Liver (tissue), 9 donors: Measurements from ENCODE around the gene MAB21L2. TPM values are rescaled to one million over a fixed set of nuclear protein-coding genes. Genes with fewer than 3 reads are reported as not detected.

ENCODE experiments used
- DNase-seq: peaks from one replicate; pipeline ENCODE4 v3.0.0-alpha.2; 2017; ENCODE audit warnings: low spot score
- H3K27ac ChIP-seq, 2 donors: one replicate each; pipeline ENCODE4 v1.7.0; 2013; ENCODE audit warnings: inconsistent platforms in 2 of 2, low read length in 2 of 2, control low read depth in 1 of 2, low read depth in 1 of 2, mild to moderate bottlenecking in 1 of 2
- H3K27me3 ChIP-seq, 4 donors: one replicate each; pipeline versions ENCODE4 v1.6.1 to v1.7.0; 2013; ENCODE audit warnings: low read length in 3 of 4, inconsistent platforms in 1 of 4, mild to moderate bottlenecking in 1 of 4, moderate library complexity in 1 of 4; ENCODE audit not compliant: control insufficient read depth in 4 of 4, insufficient read depth in 4 of 4
- H3K36me3 ChIP-seq, 4 donors: one replicate each; pipeline versions ENCODE4 v1.6.1 to v1.7.0; 2013; ENCODE audit warnings: low read length in 3 of 4, mild to moderate bottlenecking in 3 of 4, low read depth in 1 of 4, moderate library complexity in 1 of 4; ENCODE audit not compliant: control insufficient read depth in 4 of 4, insufficient read depth in 3 of 4
- H3K4me1 ChIP-seq, 4 donors: one replicate each; pipeline versions ENCODE4 v1.6.1 to v1.7.0; 2013; ENCODE audit warnings: low read length in 3 of 4, mild to moderate bottlenecking in 3 of 4, moderate library complexity in 1 of 4; ENCODE audit not compliant: control insufficient read depth in 4 of 4, insufficient read depth in 4 of 4
- H3K4me3 ChIP-seq, 3 donors: one replicate each; pipeline versions ENCODE4 v1.6.1 to v1.7.0; 2013; ENCODE audit warnings: low read length in 3 of 3, control low read depth in 1 of 3, low read depth in 1 of 3, mild to moderate bottlenecking in 1 of 3
- H3K9ac ChIP-seq, 2 donors: one replicate each; pipeline ENCODE4 v1.7.0; 2013; ENCODE audit warnings: low read length in 2 of 2, mild to moderate bottlenecking in 2 of 2, moderate library complexity in 2 of 2, control low read depth in 1 of 2, low read depth in 1 of 2
- H3K9me3 ChIP-seq, 4 donors: one replicate each; pipeline versions ENCODE4 v1.6.1 to v1.7.0; 2013; ENCODE audit warnings: low read length in 3 of 4; ENCODE audit not compliant: control insufficient read depth in 4 of 4
- EGR1 ChIP-seq, 2 donors: IDR thresholded peaks; 2 replicates each; pipeline ENCODE4 v1.6.1; 2016 to 2018; ENCODE audit warnings: antibody characterized with exemption in 2 of 2, low read depth in 2 of 2
- FOXA2 ChIP-seq: IDR thresholded peaks from 2 replicates; pipeline ENCODE4 v1.6.1; 2016; ENCODE audit warnings: antibody characterized with exemption
- GABPA ChIP-seq, 2 donors: IDR thresholded peaks in 1 of 2; conservative IDR thresholded peaks in 1 of 2; 2 replicates each; pipeline ENCODE4 v1.6.1; 2016; ENCODE audit warnings: antibody characterized with exemption in 2 of 2, mild to moderate bottlenecking in 1 of 2, moderate library complexity in 1 of 2
- HNF4A ChIP-seq, 2 donors: conservative IDR thresholded peaks; 2 replicates each; pipeline ENCODE4 v1.6.1; 2016; ENCODE audit warnings: antibody characterized with exemption in 2 of 2, mild to moderate bottlenecking in 2 of 2
- HNF4G ChIP-seq: IDR thresholded peaks from 2 replicates; pipeline ENCODE4 v1.6.1; 2016; ENCODE audit warnings: antibody characterized with exemption
- JUND ChIP-seq, 2 donors: IDR thresholded peaks; 2 replicates each; pipeline ENCODE4 v1.6.1; 2016; ENCODE audit warnings: antibody characterized with exemption in 2 of 2
- NR2F2 ChIP-seq: IDR thresholded peaks from 2 replicates; pipeline ENCODE4 v1.6.1; 2016; ENCODE audit warnings: antibody characterized with exemption
- RAD21 ChIP-seq, 2 donors: IDR thresholded peaks; 2 replicates each; pipeline ENCODE4 v1.6.1; 2016; ENCODE audit warnings: antibody characterized with exemption in 2 of 2, mild to moderate bottlenecking in 2 of 2
- RXRA ChIP-seq, 2 donors: IDR thresholded peaks; 2 replicates each; pipeline ENCODE4 v1.6.1; 2017 to 2018; ENCODE audit warnings: antibody characterized with exemption in 2 of 2, mild to moderate bottlenecking in 1 of 2
- SP1 ChIP-seq: IDR thresholded peaks from 2 replicates; pipeline ENCODE4 v1.6.1; 2018; ENCODE audit warnings: antibody characterized with exemption, mild to moderate bottlenecking
- TAF1 ChIP-seq: conservative IDR thresholded peaks from 2 replicates; pipeline ENCODE4 v1.6.1; 2016; ENCODE audit warnings: antibody characterized with exemption, mild to moderate bottlenecking
- YY1 ChIP-seq: IDR thresholded peaks from 2 replicates; pipeline ENCODE4 v1.6.1; 2016; ENCODE audit warnings: antibody characterized with exemption, mild to moderate bottlenecking
- WGBS: extraction: QIAGEN DNeasy Blood & Tissue Kit; methylation state at CpG from one replicate; pipeline ENCODE4 v1.1.7; 2013; 5-methylcytosine and 5-hydroxymethylcytosine counted together
- polyA plus RNA-seq, 2 donors: library from polyadenylated mRNA; stranded (reverse) in 1 of 2; unstranded in 1 of 2; fragments of 200-250 nt in 1 of 2; fragments of >200 nt in 1 of 2; fragmentation: Nextera tagmentation in 1 of 2; extraction: Ambion mirVana in 1 of 2; gene quantifications; one replicate each; pipeline versions ENCODE4 v1.2.1 to v1.2.3, GENCODE V29; 2013 to 2015
- total RNA-seq, 2 donors: library from RNA; depleted of rRNA; stranded (reverse); fragments of >200 nt; gene quantifications; one replicate each; pipeline ENCODE4 v1.2.3, GENCODE V29; 2014
- TF ChIP-seq, protein P1 (sequence below): IDR thresholded peaks from 2 replicates; pipeline ENCODE4 v1.6.1; 2016; ENCODE audit warnings: antibody characterized with exemption, mild to moderate bottlenecking
- TF ChIP-seq, protein P2 (sequence below): IDR thresholded peaks from 2 replicates; pipeline ENCODE4 v1.6.1; 2016; ENCODE audit warnings: antibody characterized with exemption
- TF ChIP-seq, protein P3 (sequence below): IDR thresholded peaks from 2 replicates; pipeline ENCODE4 v1.6.1; 2016; ENCODE audit warnings: antibody characterized with exemption
- TF ChIP-seq, protein P4 (sequence below): IDR thresholded peaks from 2 replicates; pipeline ENCODE4 v1.6.1; 2016; ENCODE audit warnings: antibody characterized with exemption
- TF ChIP-seq, protein P5 (sequence below): fragments of 150-350 bp; IDR thresholded peaks from 2 replicates; pipeline ENCODE4 v1.5.1; 2017; ENCODE audit warnings: improper control_type of control experiment, low read depth, low read length; ENCODE audit not compliant: missing input control
- donor health status: healthy.
- donor health status: healthy.
- donor health status: healthy.
- donor health status: healthy.
- donor health status: healthy.

The MAB21L2 gene
- total and polyA plus RNA-seq, 4 donors: 0.30 to 1.5 (median 0.66) TPM

DNA sequence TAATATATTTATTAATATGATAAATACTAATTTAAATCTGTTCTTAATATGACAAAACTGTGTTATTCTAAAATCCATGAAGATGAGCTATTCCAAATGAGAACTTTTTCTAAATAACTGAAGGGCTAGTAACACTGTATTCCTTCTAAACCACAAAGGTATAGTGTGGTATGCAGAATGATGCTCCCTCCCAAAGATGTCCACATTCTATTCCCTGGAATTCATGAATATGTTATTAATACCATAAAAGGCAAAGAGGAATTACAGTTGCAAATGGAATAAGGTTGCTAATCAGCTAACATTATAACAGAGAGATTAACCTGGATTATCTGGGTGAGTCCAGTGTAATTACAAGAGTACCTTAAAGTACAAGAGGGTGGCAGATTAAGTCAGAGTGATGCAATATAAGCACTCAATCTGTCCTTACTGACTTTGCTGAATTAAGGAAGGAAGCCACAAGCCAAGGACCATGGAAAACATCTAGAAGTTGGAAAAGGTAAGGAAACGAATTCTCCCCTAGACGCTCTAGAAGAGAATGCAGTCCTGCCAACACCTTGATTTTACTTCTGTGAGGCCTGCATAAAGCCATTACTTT lies 20.7 kb upstream of the MAB21L2 start:
- Histone ChIP-seq H3K27me3 (no peaks in the 10 kb centered on the region), H3K9me3 (no peaks in the 10 kb centered on the region), H3K27ac (no peak overlapping the region), H3K9ac (no peak overlapping the region), H3K36me3 (no peaks in the 10 kb centered on the region), H3K4me3 (no peak overlapping the region), H3K4me1 (no peaks in the 10 kb centered on the region)
- TF ChIP-seq, protein P1, sequence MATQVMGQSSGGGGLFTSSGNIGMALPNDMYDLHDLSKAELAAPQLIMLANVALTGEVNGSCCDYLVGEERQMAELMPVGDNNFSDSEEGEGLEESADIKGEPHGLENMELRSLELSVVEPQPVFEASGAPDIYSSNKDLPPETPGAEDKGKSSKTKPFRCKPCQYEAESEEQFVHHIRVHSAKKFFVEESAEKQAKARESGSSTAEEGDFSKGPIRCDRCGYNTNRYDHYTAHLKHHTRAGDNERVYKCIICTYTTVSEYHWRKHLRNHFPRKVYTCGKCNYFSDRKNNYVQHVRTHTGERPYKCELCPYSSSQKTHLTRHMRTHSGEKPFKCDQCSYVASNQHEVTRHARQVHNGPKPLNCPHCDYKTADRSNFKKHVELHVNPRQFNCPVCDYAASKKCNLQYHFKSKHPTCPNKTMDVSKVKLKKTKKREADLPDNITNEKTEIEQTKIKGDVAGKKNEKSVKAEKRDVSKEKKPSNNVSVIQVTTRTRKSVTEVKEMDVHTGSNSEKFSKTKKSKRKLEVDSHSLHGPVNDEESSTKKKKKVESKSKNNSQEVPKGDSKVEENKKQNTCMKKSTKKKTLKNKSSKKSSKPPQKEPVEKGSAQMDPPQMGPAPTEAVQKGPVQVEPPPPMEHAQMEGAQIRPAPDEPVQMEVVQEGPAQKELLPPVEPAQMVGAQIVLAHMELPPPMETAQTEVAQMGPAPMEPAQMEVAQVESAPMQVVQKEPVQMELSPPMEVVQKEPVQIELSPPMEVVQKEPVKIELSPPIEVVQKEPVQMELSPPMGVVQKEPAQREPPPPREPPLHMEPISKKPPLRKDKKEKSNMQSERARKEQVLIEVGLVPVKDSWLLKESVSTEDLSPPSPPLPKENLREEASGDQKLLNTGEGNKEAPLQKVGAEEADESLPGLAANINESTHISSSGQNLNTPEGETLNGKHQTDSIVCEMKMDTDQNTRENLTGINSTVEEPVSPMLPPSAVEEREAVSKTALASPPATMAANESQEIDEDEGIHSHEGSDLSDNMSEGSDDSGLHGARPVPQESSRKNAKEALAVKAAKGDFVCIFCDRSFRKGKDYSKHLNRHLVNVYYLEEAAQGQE: no peak
- TF ChIP-seq GABPA (IDR thresholded peaks at IDR 0.05 in 1 of 2, conservative IDR thresholded peaks at IDR 0.05 in 1 of 2): no peak
- DNase-seq: no peak
- WGBS: 98% methylated on average over 2 of the region's 2 CpGs

DNA sequence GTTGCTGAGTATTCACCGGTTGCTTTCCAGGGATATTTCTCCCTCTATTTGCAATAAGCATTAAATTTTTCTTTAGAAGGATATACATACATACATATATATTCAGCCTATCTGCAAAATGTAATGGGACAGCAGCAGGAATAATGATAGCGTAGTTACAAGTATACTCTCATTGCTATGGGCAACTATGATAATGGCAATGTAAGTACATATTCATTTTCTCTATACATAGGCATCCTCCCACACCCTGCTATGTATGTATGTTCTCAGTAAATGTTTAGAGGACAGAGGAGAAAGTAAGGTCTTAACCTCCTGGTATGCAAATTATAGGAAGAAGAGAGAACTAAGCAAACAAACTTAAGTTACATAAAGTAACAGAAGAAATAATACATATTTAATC lies 19.7 kb upstream of the MAB21L2 start:
- TF ChIP-seq, protein P2, sequence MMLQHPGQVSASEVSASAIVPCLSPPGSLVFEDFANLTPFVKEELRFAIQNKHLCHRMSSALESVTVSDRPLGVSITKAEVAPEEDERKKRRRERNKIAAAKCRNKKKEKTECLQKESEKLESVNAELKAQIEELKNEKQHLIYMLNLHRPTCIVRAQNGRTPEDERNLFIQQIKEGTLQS: no peak
- TF ChIP-seq, protein P3, sequence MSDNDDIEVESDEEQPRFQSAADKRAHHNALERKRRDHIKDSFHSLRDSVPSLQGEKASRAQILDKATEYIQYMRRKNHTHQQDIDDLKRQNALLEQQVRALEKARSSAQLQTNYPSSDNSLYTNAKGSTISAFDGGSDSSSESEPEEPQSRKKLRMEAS: no peak
- TF ChIP-seq JUND (IDR thresholded peaks at IDR 0.05): no peak
- TF ChIP-seq HNF4A (conservative IDR thresholded peaks at IDR 0.05): no peak
- no peak for TF ChIP-seq RXRA (IDR thresholded peaks at IDR 0.05)
- H3K9me3 ChIP-seq: no peaks in the 10 kb centered on the region
- no peaks in the 10 kb centered on the region for H3K27me3 ChIP-seq
- H3K4me3 ChIP-seq: no peak overlapping the region
- no peak overlapping the region for H3K9ac ChIP-seq
- DNase-seq: no peak
- H3K4me1 ChIP-seq: no peaks in the 10 kb centered on the region
- no peak overlapping the region for H3K27ac ChIP-seq
- H3K36me3 ChIP-seq: no peaks in the 10 kb centered on the region
- 97% methylated on average over 2 of the region's 2 CpGs for WGBS

DNA sequence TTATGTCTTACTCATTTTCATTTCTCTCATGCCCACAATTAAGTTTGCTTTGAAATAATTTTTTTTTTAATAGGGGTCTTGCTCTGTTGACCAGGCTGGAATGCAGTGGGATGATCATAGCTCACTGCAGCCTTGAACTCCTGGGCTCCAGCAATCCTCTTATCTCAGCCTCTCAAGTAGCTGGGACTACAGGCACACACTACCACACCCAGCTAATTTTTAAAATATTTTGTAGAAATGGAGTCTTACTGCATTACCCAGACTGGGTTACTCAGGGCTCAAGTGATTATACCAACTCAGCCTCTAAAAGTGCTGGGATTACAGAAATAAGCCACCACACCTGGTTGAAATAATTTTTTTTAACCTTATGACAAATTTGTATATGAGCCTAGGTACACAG lies 19.2 kb upstream of the MAB21L2 start:
- H3K36me3 ChIP-seq: no peaks in the 10 kb centered on the region
- no peaks in the 10 kb centered on the region for H3K27me3 ChIP-seq
- no peaks in the 10 kb centered on the region for H3K9me3 ChIP-seq
- DNase-seq: no peak
- H3K4me1 ChIP-seq: no peaks in the 10 kb centered on the region
- no peak overlapping the region for H3K27ac ChIP-seq
- H3K4me3 ChIP-seq: no peak overlapping the region
- H3K9ac ChIP-seq: no peak overlapping the region
- TF ChIP-seq, protein P2: no peak
- TF ChIP-seq JUND (IDR thresholded peaks at IDR 0.05) (no peak), SP1 (no peak), HNF4G (no peak), FOXA2 (no peak), RAD21 (IDR thresholded peaks at IDR 0.05) (no peak), GABPA (IDR thresholded peaks at IDR 0.05 in 1 of 2, conservative IDR thresholded peaks at IDR 0.05 in 1 of 2) (no peak), HNF4A (conservative IDR thresholded peaks at IDR 0.05) (no peak), TAF1 (no peak), NR2F2 (no peak), EGR1 (IDR thresholded peaks at IDR 0.05; ENCODE audit: low read depth in 2 of 2) (no peak), YY1 (no peak)
- TF ChIP-seq, protein P4, sequence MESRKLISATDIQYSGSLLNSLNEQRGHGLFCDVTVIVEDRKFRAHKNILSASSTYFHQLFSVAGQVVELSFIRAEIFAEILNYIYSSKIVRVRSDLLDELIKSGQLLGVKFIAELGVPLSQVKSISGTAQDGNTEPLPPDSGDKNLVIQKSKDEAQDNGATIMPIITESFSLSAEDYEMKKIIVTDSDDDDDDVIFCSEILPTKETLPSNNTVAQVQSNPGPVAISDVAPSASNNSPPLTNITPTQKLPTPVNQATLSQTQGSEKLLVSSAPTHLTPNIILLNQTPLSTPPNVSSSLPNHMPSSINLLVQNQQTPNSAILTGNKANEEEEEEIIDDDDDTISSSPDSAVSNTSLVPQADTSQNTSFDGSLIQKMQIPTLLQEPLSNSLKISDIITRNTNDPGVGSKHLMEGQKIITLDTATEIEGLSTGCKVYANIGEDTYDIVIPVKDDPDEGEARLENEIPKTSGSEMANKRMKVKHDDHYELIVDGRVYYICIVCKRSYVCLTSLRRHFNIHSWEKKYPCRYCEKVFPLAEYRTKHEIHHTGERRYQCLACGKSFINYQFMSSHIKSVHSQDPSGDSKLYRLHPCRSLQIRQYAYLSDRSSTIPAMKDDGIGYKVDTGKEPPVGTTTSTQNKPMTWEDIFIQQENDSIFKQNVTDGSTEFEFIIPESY: no peak
- TF ChIP-seq, protein P5, sequence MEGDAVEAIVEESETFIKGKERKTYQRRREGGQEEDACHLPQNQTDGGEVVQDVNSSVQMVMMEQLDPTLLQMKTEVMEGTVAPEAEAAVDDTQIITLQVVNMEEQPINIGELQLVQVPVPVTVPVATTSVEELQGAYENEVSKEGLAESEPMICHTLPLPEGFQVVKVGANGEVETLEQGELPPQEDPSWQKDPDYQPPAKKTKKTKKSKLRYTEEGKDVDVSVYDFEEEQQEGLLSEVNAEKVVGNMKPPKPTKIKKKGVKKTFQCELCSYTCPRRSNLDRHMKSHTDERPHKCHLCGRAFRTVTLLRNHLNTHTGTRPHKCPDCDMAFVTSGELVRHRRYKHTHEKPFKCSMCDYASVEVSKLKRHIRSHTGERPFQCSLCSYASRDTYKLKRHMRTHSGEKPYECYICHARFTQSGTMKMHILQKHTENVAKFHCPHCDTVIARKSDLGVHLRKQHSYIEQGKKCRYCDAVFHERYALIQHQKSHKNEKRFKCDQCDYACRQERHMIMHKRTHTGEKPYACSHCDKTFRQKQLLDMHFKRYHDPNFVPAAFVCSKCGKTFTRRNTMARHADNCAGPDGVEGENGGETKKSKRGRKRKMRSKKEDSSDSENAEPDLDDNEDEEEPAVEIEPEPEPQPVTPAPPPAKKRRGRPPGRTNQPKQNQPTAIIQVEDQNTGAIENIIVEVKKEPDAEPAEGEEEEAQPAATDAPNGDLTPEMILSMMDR: no peak
- TF ChIP-seq, protein P3: no peak
